Immature natural killer cell (primary cell): Measurements from ENCODE around the gene IGFALS. TPM values are rescaled to one million over a fixed set of nuclear protein-coding genes. Genes with fewer than 3 reads are reported as not detected.
"Not testable (repeated sequence)": the region's sequence is repeated elsewhere in the genome, so short reads cannot be mapped to it uniquely, and the experiment has no call there.

Experiments used
- DNase-seq, 3 donors: peaks; one replicate each; pipeline ENCODE4 v3.0.0; 2022; ENCODE audit warnings: mixed read lengths in 1 of 3
- H3K27ac Mint-ChIP-seq, 6 donors: one replicate each; pipeline ENCODE4 v1.8.0; 2020; ENCODE audit warnings: mixed read lengths in 6 of 6, mild to moderate bottlenecking in 5 of 6, inconsistent platforms in 4 of 6, moderate library complexity in 3 of 6
- H3K27me3 Mint-ChIP-seq, 3 donors: one replicate each; pipeline ENCODE4 v1.8.0; 2020 to 2021; ENCODE audit warnings: low read depth in 3 of 3, mild to moderate bottlenecking in 3 of 3, mixed read lengths in 3 of 3, moderate library complexity in 3 of 3, inconsistent platforms in 1 of 3
- H3K36me3 Mint-ChIP-seq, 3 donors: one replicate each; pipeline ENCODE4 v1.8.0; 2020; ENCODE audit warnings: mixed read lengths in 3 of 3, inconsistent platforms in 2 of 3, mild to moderate bottlenecking in 2 of 3
- H3K4me1 Mint-ChIP-seq, 2 donors: one replicate each; pipeline ENCODE4 v1.8.0; 2020; ENCODE audit warnings: inconsistent platforms in 2 of 2, mild to moderate bottlenecking in 2 of 2, mixed read lengths in 2 of 2, moderate library complexity in 1 of 2
- H3K4me3 Mint-ChIP-seq, 5 donors: one replicate each; pipeline ENCODE4 v1.8.0; 2020; ENCODE audit warnings: mild to moderate bottlenecking in 5 of 5, mixed read lengths in 5 of 5, inconsistent platforms in 3 of 5, moderate library complexity in 3 of 5
- H3K9me3 Mint-ChIP-seq, 6 donors: one replicate each; pipeline ENCODE4 v1.8.0; 2020; ENCODE audit warnings: mild to moderate bottlenecking in 6 of 6, mixed read lengths in 6 of 6, inconsistent platforms in 4 of 6, moderate library complexity in 3 of 6
- polyA plus RNA-seq, 3 donors: library from polyadenylated mRNA; unstranded; fragments of 300-500 nt; fragmentation: Illumina TruSeq; gene quantifications; one replicate each; pipeline ENCODE4 v1.2.3, GENCODE V29; 2021

Gene IGFALS
- polyA plus RNA-seq, 3 donors from 2014 or later, result not detected

DNA sequence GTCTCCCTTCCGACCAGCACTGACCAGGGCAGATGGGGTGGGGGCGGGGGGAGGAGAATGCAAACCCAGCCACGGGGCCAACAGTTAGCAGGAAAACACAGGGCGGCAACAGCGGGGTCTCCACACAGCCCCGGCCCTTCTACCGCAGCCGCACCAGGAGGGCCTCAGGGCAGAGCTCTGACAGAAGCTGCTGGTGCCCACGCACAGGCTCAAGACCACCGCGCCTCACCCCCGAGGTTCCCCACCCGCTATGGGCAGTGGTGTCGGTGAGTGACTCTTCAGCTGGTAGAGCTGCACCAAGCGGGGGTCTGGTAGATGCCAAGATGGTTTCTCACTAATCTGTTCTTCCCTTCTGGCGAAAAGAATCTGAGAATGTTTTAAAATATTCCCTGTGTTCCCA lies 17.0 kb upstream of the IGFALS start:
- Mint-ChIP-seq H3K4me1 (peaks cover 4 to 12% of the 10 kb centered on the region in 2 donors), H3K4me3 (no peak overlapping the region), H3K36me3 (peaks cover 8 to 20% (median 9%) of the 10 kb centered on the region in 3 donors), H3K27me3 (peaks cover 0 to 3% (median 2%) of the 10 kb centered on the region in 3 donors), H3K27ac (no peak overlapping the region), H3K9me3 (peaks cover 0 to 3% (median 0%) of the 10 kb centered on the region in 6 donors)
- no peak for DNase-seq

DNA sequence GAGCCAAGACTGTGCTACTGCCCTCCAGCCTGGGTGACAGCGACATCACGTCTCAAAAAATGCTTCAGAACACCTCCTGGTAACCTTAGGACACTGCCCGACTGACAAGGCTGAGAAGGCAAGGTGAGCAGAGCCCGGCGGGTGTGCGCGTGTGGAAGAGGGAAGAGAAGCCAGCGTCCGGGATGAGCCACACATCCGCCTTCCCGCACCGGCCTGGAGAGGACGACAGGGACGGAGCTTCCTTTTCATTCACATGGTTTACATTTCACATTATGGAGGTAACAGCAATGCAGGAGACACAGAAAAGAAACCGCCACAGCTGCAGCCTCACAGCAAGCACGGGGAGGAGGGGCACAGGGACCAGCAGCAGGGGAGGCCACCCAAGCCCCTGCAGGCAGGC lies 16.6 kb upstream of the IGFALS start:
- Mint-ChIP-seq H3K4me3 (no peak overlapping the region), H3K27ac (peak overlapping the region in 1 of 6 donors; percentile 34), H3K36me3 (peaks cover 3 to 16% (median 7%) of the 10 kb centered on the region in 3 donors), H3K27me3 (peaks cover 0 to 3% (median 0%) of the 10 kb centered on the region in 3 donors), H3K9me3 (no peaks in the 10 kb centered on the region), H3K4me1 (peaks cover 4 to 9% of the 10 kb centered on the region in 2 donors)
- no peak for DNase-seq

DNA sequence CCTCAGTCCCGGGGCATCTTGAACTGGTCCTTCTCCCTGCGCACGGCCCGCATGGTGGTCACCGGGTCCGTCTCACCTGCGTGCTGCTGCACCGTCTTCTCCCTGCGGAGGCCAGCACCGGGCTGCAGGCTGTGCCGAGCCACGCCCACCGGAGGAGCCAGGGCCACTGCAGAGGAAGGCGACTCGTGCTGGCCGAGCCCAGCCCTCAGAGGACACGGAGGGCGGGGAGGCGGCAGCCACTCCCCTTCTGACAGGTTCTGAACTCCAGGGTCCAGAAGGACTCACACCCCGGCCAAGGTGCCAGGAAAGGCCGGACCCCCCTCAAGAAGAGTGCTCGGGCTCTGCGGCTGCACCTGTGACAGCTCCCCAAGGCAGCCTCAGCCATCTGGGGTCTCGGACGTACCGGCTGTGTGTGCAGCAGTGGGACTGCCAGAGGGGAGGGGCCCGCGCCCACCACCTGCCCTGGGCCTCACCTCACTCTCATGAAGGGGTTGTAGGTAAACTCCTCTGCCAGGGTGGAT lies 15.8 kb upstream of the IGFALS start:
- peaks cover 0 to 13% (median 3%) of the 10 kb centered on the region in 3 donors for H3K36me3 Mint-ChIP-seq
- no peaks in the 10 kb centered on the region for H3K9me3 Mint-ChIP-seq
- DNase-seq, result no peak
- no peak overlapping the region for H3K27ac Mint-ChIP-seq
- no peak overlapping the region for H3K4me3 Mint-ChIP-seq
- H3K4me1 Mint-ChIP-seq, result peaks cover 4 to 6% of the 10 kb centered on the region in 2 donors
- H3K27me3 Mint-ChIP-seq, result peaks cover 0 to 3% (median 0%) of the 10 kb centered on the region in 3 donors

DNA sequence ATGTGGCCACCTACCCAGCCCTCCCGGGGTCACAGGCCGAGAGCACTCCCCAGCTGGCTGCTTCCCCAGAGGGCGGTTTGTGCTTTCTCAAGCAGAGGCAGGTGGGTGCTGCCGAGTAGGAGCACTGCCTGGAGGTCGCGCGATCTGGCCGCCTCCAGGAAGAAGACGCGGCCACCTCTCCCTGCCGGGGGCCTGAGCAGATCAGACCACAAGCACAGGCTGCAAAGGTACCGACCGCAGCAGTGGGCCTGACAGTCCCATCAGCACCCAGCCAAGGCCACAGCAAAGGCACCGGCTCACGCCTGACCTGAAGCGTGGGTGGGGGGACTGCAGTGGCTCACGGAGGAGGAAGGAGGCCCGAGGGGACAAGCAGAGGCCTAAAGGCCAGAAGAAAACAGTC lies 15.2 kb upstream of the IGFALS start:
- peaks cover 0 to 10% (median 3%) of the 10 kb centered on the region in 3 donors for H3K36me3 Mint-ChIP-seq
- no peak overlapping the region for H3K4me3 Mint-ChIP-seq

DNA sequence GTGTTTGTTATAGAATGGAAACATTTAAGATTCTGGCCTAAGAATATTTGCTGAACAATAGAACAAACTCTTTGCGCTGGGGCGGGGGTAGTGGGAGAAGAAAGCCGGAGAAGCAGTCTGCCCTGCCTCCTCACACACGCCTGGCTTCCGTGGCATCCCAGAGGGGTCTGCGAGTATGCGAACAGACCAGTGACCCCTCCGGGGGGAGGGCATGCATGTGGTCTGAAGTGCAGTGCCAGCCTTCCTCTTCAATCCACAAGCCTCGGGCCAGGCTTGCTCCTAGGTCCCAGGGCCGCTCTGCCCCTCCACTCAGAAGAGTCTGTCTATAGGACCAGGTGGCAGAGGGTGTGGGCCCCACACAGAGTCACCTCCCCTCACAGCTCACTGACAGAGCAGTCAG lies 14.1 kb upstream of the IGFALS start:
- peaks cover 0 to 1% (median 0%) of the 10 kb centered on the region in 3 donors for H3K27me3 Mint-ChIP-seq
- peaks cover 0 to 3% (median 3%) of the 10 kb centered on the region in 3 donors for H3K36me3 Mint-ChIP-seq
- H3K4me1 Mint-ChIP-seq, result no peaks in the 10 kb centered on the region
- no peak for DNase-seq
- H3K9me3 Mint-ChIP-seq, result no peaks in the 10 kb centered on the region
- no peak overlapping the region for H3K27ac Mint-ChIP-seq
- H3K4me3 Mint-ChIP-seq, result no peak overlapping the region

More for the DNA sequence above, 15.2 kb upstream of the IGFALS start:
- Mint-ChIP-seq H3K9me3 (no peaks in the 10 kb centered on the region), H3K4me1 (peaks cover 4 to 6% of the 10 kb centered on the region in 2 donors), H3K27ac (no peak overlapping the region), H3K27me3 (peaks cover 0 to 3% (median 0%) of the 10 kb centered on the region in 3 donors)
- no peak for DNase-seq

DNA sequence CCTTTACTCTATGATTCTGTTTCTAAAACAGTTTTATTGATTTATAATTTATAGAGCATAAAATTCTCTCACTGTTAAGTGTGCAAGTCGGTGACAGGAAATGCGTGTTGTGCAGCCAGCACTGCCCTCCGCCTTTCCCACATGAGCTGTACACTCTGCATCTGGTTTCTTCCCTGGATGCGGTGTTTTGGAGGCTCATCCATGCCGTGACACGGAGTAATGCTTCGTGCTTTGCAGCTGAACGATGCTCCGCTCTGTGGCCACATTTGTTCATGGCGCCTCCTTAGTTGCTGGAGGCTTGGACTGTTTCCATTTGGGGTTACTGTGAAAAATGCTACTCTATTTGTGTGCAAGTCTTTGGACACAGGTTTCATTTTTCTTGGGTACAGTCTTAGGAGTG lies 7.2 kb upstream of the IGFALS start:
- H3K27me3 Mint-ChIP-seq, result peaks cover 0 to 3% (median 2%) of the 10 kb centered on the region in 3 donors
- H3K4me1 Mint-ChIP-seq, result no peaks in the 10 kb centered on the region
- no peak overlapping the region for H3K4me3 Mint-ChIP-seq
- H3K36me3 Mint-ChIP-seq, result peaks cover 0 to 3% (median 3%) of the 10 kb centered on the region in 3 donors
- H3K27ac Mint-ChIP-seq, result no peak overlapping the region
- DNase-seq, result no peak
- peaks cover 0 to 10% (median 2%) of the 10 kb centered on the region in 6 donors for H3K9me3 Mint-ChIP-seq

DNA sequence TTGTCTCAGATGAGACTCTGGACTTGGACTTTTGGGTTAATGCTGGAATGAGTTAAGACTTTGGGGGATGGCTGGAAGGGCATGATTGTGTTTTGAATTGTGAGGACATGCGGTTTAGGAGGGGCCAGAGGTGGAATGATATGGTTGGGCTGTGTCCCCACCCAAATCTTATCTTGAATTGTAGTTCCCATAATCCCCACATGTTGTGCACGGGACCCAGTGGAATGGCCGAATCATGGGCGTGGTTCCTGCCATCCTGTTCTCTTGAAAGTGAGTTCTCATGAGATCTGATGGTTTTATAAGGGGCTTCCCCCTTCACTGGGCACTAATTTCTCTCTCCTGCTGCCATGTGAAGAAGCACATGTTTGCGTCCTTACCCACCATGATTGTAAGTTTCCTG lies 5.8 kb upstream of the IGFALS start:
- not testable (repeated sequence) for H3K4me1 Mint-ChIP-seq, H3K4me3 Mint-ChIP-seq, H3K36me3 Mint-ChIP-seq, H3K9me3 Mint-ChIP-seq, H3K27ac Mint-ChIP-seq, DNase-seq, H3K27me3 Mint-ChIP-seq

DNA sequence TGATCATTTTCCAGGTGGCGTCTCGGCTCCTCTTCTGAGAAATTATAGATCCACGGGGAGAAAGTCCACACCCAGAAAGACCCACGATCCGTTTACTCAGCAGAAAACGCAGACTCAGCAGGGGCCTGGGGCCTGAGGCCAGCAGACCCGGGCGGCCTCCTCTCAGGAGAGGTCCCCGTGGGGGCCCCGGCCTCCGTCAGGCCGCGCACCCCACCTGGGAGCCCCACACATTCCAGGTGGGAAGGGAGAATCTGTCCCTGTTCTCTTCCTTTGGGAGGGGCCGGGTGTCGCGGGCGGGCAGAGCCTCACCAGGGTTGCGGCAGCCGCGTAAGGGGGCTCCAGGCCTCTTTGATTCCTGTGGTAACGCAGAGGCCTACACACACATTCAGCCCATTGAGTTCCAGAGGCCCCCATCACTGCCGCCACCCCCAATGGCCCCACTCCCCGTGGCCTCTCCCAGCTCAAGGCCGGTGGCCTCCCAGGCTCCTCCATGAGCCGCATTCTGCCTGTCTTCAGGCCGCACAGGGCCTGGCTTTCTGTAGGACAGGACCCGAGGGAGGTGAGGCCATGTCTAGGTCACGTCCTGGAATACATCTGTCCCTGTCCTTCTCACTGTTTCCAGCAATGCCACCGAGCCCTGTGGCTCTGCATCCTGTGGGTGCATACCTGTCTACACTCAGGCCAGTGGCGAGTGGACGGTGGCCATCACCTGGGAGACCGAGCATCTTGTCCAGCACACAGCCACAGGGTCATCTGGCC lies 1.6 kb upstream of the IGFALS start:
- no peak for DNase-seq

DNA sequence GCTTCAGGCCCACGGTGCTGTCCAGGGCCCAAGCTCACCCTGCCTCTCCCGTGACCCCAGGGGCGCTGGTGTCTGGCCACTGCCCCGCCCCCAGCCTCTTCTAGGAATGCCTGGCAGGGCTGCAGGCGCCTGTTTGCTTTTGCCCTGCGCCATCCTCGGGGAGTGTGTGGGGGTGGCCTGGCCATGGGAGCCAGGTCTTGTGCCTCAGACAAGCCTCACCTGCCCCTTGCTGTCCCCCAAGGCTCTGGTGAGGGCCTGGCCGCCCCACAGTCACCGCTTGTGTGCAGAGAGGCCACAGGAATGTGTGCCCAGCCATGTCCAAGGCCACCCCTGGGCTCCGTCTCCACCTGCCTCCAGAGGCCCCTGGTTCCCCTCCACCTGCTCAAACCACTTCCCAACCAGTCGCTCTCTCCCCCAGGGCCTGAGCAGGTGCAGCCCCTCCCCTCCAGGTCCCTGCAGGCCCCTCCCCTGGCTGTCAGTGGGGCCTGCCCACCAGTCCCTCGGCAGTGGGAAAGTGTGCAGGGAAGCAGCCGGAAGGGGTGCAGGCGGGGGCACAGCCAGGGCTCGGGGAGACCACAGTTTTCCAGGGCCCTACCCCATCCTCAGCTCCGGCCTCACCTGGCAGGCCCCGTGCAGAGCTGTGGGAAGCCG lies 841 bp upstream of the IGFALS start:
- H3K36me3 Mint-ChIP-seq, result peaks cover 0 to under 1% (median 0%) of the 10 kb centered on the region in 3 donors
- DNase-seq, result no peak
- peaks cover 0 to 6% (median 2%) of the 10 kb centered on the region in 3 donors for H3K27me3 Mint-ChIP-seq
- no peaks in the 10 kb centered on the region for H3K4me1 Mint-ChIP-seq
- no peak overlapping the region for H3K27ac Mint-ChIP-seq
- peaks cover 0 to 9% (median 2%) of the 10 kb centered on the region in 6 donors for H3K9me3 Mint-ChIP-seq
- no peak overlapping the region for H3K4me3 Mint-ChIP-seq

More for the DNA sequence above, 1.6 kb upstream of the IGFALS start:
- Mint-ChIP-seq H3K36me3 (peaks cover 0 to 3% (median 0%) of the 10 kb centered on the region in 3 donors), H3K4me3 (no peak overlapping the region), H3K27ac (no peak overlapping the region), H3K9me3 (peaks cover 0 to 10% (median 2%) of the 10 kb centered on the region in 6 donors), H3K27me3 (peaks cover 0 to 5% (median 2%) of the 10 kb centered on the region in 3 donors), H3K4me1 (no peaks in the 10 kb centered on the region)

DNA sequence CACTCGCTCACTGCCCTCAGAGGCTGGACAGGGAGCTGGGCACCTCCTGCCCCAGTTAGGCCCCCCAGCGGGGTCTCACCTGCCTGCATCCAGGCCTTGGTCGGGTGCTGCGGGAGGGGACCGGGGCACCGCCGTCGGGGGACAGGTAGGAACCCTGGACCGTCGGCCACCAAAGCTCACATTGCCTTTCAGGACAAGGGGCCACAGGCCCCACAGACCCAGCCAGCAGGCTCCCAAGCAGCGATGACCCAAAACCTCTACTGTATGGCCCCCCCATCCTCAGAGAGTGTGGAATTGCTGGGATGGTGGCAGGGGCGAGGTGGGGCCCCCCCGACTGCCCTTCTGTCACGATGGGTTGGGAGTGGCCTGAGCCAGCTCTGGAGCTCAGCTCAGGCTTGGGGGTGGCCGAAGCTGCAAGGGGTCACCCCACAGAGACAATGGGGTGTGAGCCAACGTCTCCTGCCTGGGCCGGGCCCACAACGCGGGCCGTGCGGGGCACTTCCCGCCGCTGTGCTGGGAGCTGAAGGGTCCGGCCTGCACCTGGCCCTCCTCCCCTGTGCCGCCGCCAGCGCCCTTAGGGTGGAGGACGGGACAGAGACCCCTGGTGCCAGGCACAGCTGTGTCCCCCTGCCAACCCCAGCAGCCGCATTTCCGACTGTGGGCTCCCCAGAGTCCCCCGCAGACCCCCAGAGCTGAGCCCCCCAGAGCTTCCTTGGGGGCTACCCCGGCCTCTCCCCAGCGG lies 498 bp downstream of the IGFALS start:
- Mint-ChIP-seq H3K36me3 (peaks cover 0 to 5% (median 3%) of the 10 kb centered on the region in 3 donors), H3K4me3 (no peak overlapping the region), H3K27ac (no peak overlapping the region), H3K4me1 (peaks cover 0 to 1% of the 10 kb centered on the region in 2 donors), H3K27me3 (peaks cover 0 to 6% (median 1%) of the 10 kb centered on the region in 3 donors), H3K9me3 (peaks cover 0 to 4% (median 2%) of the 10 kb centered on the region in 6 donors)
- DNase-seq, result no peak

DNA sequence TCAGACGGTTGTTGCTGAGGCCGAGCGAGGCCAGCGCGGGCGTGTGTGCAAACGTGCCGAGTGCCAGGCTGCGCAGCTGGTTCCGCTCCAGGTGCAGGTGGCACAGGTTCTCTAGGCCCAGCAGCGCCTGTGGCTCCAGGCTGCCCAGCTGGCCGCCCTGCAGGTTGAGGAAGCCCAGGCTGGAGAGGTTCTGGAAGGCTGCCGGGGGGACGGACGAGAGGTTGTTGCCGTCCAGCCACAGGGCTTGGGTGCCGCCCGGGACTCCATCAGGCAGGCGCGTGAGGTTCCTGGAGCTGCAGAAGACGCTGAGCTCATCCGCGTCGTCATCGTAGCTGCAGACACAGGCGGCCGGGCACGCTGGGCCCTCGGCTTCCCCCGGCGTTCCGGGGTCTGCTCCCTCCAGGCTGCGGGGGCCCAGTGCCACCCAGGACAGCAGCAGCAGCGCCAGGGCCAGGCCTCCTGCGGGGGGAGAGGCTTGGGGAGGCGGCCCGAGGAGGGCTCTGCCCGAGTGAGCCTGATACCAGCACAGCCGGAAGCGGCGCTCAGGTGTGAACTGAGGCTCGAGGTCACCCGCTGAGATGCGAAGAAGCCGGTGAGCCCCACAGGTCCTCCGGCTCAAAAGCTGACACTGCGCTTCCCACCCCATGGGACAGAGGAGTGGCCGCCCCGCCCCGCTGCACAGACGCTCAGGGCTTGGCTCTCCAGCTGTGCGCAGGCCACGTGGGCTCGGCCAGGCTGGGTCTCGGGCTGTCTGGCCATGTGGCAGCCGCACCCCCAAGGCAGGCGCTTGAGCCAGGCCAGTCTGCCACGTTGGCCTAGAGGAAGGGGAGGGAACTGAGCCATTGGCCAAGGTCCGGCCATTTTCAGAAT lies 1.3 kb downstream of the IGFALS start:
- Mint-ChIP-seq H3K9me3 (peaks cover 0 to 3% (median under 1%) of the 10 kb centered on the region in 6 donors), H3K4me1 (peaks cover 0 to 1% of the 10 kb centered on the region in 2 donors), H3K36me3 (peaks cover 0 to 5% (median 3%) of the 10 kb centered on the region in 3 donors), H3K27ac (no peak overlapping the region), H3K27me3 (peaks cover 0 to 6% (median 1%) of the 10 kb centered on the region in 3 donors), H3K4me3 (no peak overlapping the region)
- no peak for DNase-seq

DNA sequence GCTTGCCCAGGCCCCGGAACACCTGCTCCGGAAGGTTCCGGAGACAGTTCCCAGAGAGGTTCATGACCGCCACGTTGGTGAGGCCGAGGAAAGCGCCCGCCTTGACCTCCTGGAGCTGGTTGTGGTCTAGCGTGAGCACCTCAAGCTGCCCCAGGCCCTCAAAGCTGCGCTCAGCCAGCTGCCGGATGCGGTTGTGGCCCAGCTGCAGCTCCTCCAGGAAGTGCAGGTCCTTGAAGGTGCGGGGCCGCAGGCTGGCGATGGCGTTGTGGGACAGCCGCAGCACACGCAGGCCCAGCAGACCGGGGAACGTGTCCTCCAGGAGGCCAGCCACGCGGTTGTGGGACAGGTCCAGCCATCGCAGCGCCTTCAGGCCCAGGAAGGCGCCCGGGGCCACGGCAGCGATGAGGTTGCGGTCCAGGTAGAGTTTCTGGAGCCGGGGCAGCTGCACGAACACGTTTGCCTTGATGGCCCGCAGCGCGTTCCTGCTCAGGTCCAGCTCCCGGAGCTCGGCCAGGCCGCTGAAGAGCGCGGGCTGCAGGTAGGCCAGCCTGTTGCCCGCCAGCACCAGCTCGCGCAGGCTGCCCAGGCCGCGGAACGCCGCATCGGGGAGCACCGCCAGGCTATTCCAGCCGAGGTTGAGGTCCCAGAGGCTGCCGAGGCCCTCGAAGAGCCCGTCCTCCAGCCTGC lies 2.1 kb downstream of the IGFALS start:
- Mint-ChIP-seq H3K9me3 (no peaks in the 10 kb centered on the region), H3K4me1 (peaks cover 0 to 1% of the 10 kb centered on the region in 2 donors), H3K4me3 (no peak overlapping the region), H3K27me3 (peaks cover 0 to 4% (median 1%) of the 10 kb centered on the region in 3 donors), H3K27ac (no peak overlapping the region), H3K36me3 (peaks cover 0 to 5% (median 3%) of the 10 kb centered on the region in 3 donors)
- no peak for DNase-seq
